Gastroesophageal sphincter (tissue), 3 donors: Measurements from ENCODE around the gene LST1.

ENCODE experiments used
- POLR2A ChIP-seq, 2 donors: fragments of 450-650 bp; IDR thresholded peaks; one replicate each; pipeline ENCODE4 v1.6.1; 2017; ENCODE audit warnings: antibody characterized with exemption in 2 of 2, mild to moderate bottlenecking in 2 of 2, moderate library complexity in 1 of 2
- TF ChIP-seq, protein P1 (sequence below), 4 experiments: fragments of 200-600 bp in 2 of 4; fragments of 450-650 bp in 2 of 4; sonication (generic) in 1 of 4; IDR thresholded peaks; one replicate each; pipeline ENCODE4 v1.5.1; 2017 to 2019; ENCODE audit warnings: antibody characterized with exemption in 4 of 4, mild to moderate bottlenecking in 2 of 4, moderate library complexity in 2 of 4

GRCh38 chr6:31545291-31545690 lies 40.8 kb upstream of the LST1 start:
- TF ChIP-seq, protein P1, sequence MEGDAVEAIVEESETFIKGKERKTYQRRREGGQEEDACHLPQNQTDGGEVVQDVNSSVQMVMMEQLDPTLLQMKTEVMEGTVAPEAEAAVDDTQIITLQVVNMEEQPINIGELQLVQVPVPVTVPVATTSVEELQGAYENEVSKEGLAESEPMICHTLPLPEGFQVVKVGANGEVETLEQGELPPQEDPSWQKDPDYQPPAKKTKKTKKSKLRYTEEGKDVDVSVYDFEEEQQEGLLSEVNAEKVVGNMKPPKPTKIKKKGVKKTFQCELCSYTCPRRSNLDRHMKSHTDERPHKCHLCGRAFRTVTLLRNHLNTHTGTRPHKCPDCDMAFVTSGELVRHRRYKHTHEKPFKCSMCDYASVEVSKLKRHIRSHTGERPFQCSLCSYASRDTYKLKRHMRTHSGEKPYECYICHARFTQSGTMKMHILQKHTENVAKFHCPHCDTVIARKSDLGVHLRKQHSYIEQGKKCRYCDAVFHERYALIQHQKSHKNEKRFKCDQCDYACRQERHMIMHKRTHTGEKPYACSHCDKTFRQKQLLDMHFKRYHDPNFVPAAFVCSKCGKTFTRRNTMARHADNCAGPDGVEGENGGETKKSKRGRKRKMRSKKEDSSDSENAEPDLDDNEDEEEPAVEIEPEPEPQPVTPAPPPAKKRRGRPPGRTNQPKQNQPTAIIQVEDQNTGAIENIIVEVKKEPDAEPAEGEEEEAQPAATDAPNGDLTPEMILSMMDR (IDR thresholded peaks at IDR 0.05): no peak
- no peak for TF ChIP-seq POLR2A (IDR thresholded peaks at IDR 0.05)
